ACC112 (cell line): Measurements from ENCODE around the gene MICAL3.

ENCODE experiments used
- H2AFZ ChIP-seq: fragments of 200-600 bp; sonication (generic); one replicate; pipeline ENCODE4 v1.6.0; 2017; ENCODE audit warnings: antibody characterized with exemption, low read length; ENCODE audit not compliant: unreplicated experiment
- H3K27ac ChIP-seq: fragments of 200-600 bp; sonication (generic); 2 replicates; pipeline ENCODE4 v1.5.1; 2014; ENCODE audit warnings: low read depth, mild to moderate bottlenecking, antibody characterized with exemption, low read length, moderate library complexity
- H3K27me3 ChIP-seq: fragments of 200-600 bp; sonication (generic); 2 replicates; pipeline ENCODE4 v1.6.1; 2014; ENCODE audit warnings: mild to moderate bottlenecking, antibody characterized with exemption, low read length, moderate library complexity, mixed read lengths; ENCODE audit not compliant: insufficient read depth
- H3K36me3 ChIP-seq: fragments of 200-600 bp; sonication (generic); 2 replicates; pipeline ENCODE4 v1.6.1; 2016; ENCODE audit warnings: mild to moderate bottlenecking, antibody characterized with exemption, low read length, moderate library complexity, mixed read lengths; ENCODE audit not compliant: insufficient read depth
- H3K4me1 ChIP-seq: fragments of 200-600 bp; sonication (generic); one replicate; pipeline ENCODE4 v1.6.1; 2016; ENCODE audit warnings: low read length, mixed read lengths; ENCODE audit not compliant: insufficient read depth, unreplicated experiment, control insufficient read depth
- H3K4me3 ChIP-seq: fragments of 200-600 bp; sonication (generic); 2 replicates; pipeline ENCODE4 v1.5.1; 2014; ENCODE audit warnings: mild to moderate bottlenecking, low read depth, low read length
- H3K79me2 ChIP-seq: fragments of 200-600 bp; sonication (generic); one replicate; pipeline ENCODE4 v1.6.0; 2016; ENCODE audit warnings: low read length; ENCODE audit not compliant: control insufficient read depth, unreplicated experiment, insufficient read depth

MICAL3 gene

GRCh38 chr22:17746916-17747315 lies 277.4 kb downstream of the MICAL3 start:
- Histone ChIP-seq H2AFZ (no peak overlapping the region), H3K27me3 (no peaks in the 10 kb centered on the region), H3K4me3 (no peak overlapping the region), H3K4me1 (no peaks in the 10 kb centered on the region), H3K27ac (no peak overlapping the region), H3K36me3 (no peaks in the 10 kb centered on the region), H3K79me2 (no peaks in the 10 kb centered on the region)

GRCh38 chr22:17744430-17744829 lies 279.9 kb downstream of the MICAL3 start:
- no peaks in the 10 kb centered on the region for H3K27me3 ChIP-seq
- H3K36me3 ChIP-seq, result no peaks in the 10 kb centered on the region
- H3K4me3 ChIP-seq, result no peak overlapping the region
- no peak overlapping the region for H2AFZ ChIP-seq
- no peaks in the 10 kb centered on the region for H3K79me2 ChIP-seq
- H3K27ac ChIP-seq, result no peak overlapping the region
- no peaks in the 10 kb centered on the region for H3K4me1 ChIP-seq

- Histone ChIP-seq H2AFZ (no peak overlapping the region), H3K27me3 (no peaks in the 10 kb centered on the region), H3K79me2 (no peaks in the 10 kb centered on the region), H3K36me3 (no peaks in the 10 kb centered on the region), H3K27ac (no peak overlapping the region), H3K4me1 (no peaks in the 10 kb centered on the region), H3K4me3 (no peak overlapping the region)
Measured at GRCh38 chr22:17743661-17744411, 280.5 kb downstream of the MICAL3 start.

- no peak overlapping the region for H3K4me3 ChIP-seq
- H3K79me2 ChIP-seq, result no peaks in the 10 kb centered on the region
- H3K27me3 ChIP-seq, result no peaks in the 10 kb centered on the region
- no peak overlapping the region for H2AFZ ChIP-seq
- H3K36me3 ChIP-seq, result no peaks in the 10 kb centered on the region
- H3K4me1 ChIP-seq, result no peaks in the 10 kb centered on the region
- H3K27ac ChIP-seq, result no peak overlapping the region
Measured at GRCh38 chr22:17742527-17742902, 281.8 kb downstream of the MICAL3 start.

DNA sequence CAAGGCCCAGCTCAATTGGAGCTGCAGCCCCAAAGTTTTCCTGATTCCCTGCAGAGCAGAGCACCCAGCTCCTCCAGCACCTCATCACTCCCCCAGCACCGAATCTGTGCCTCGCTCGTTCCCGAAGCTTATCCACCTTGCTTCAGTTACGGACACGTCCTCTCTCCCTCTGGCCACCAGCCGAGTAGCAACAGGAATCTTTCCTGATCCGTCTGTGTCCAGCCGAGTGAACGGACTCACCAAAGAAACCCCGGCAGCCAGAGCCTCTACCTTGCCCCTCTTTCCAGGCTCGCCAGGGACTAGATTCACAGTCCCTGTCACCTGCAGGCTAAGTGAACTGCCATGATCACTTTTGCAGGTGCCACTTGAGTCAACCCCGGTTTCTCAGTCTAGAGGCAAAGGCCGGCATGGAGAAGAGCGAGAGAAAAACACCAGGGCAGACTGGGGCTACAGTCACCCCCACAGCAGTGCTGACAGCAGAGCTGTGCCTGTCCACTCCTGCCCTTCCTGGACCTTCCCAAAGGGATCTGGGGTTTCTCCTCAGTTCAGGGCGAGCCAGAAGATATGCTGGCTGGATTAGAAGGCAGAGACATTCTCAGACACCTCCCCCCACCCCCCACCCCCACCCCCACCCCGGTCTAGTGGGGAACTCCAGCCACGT lies 282.4 kb downstream of the MICAL3 start:
- H3K4me1 ChIP-seq, result no peaks in the 10 kb centered on the region
- H3K4me3 ChIP-seq, result no peak overlapping the region
- H2AFZ ChIP-seq, result no peak overlapping the region
- no peaks in the 10 kb centered on the region for H3K36me3 ChIP-seq
- no peaks in the 10 kb centered on the region for H3K27me3 ChIP-seq
- no peak overlapping the region for H3K27ac ChIP-seq
- H3K79me2 ChIP-seq, result no peaks in the 10 kb centered on the region

GRCh38 chr22:17739196-17739975 lies 285.0 kb downstream of the MICAL3 start:
- Histone ChIP-seq H3K4me1 (no peaks in the 10 kb centered on the region), H2AFZ (no peak overlapping the region), H3K27ac (no peak overlapping the region), H3K79me2 (no peaks in the 10 kb centered on the region), H3K36me3 (no peaks in the 10 kb centered on the region), H3K4me3 (no peak overlapping the region), H3K27me3 (no peaks in the 10 kb centered on the region)

- Histone ChIP-seq H3K4me3 (no peak overlapping the region), H2AFZ (no peak overlapping the region), H3K36me3 (no peaks in the 10 kb centered on the region), H3K4me1 (peaks cover 6% of the 10 kb centered on the region), H3K79me2 (no peaks in the 10 kb centered on the region), H3K27ac (no peak overlapping the region), H3K27me3 (no peaks in the 10 kb centered on the region)
Measured at GRCh38 chr22:17738386-17739128, 285.8 kb downstream of the MICAL3 start.
